Endothelial cell of umbilical vein (primary cell): ENCODE results near the gene DUSP15. TPM values are rescaled to one million over a fixed set of nuclear protein-coding genes. Genes with fewer than 3 reads are reported as not detected.

Experiments used
- BruUV-seq: library from RNA; stranded (reverse); fragments of 400-500 nt; replicated peaks from 2 replicates; lab custom pipeline; 2021; lab: Mats Ljungman, UMichigan
- CTCF ChIA-PET: fragments of 300-600, 350-600 bp; sonication (Branson Sonifier 250); formaldehyde crosslinking; loops from one replicate; lab custom pipeline; 2021; ENCODE audit warnings: antibody characterized with exemption, inconsistent platforms; lab: Charles Lee
- POLR2A ChIA-PET: fragments of 300-600, 350-600 bp; sonication (Branson Sonifier 250); formaldehyde crosslinking; loops from one replicate; lab custom pipeline; 2021; ENCODE audit warnings: antibody characterized with exemption, inconsistent platforms; lab: Charles Lee
- DNase-seq: peaks from one replicate; pipeline ENCODE4 v3.0.0-alpha.2; 2011; ENCODE audit warnings: low read depth, low spot score
- FAIRE-seq: peaks from 2 replicates; lab custom pipeline; 2011; peaks lifted over from hg19 to GRCh38; lab: Jason Lieb, UNC
- H2AFZ ChIP-seq: 2 replicates; pipeline ENCODE4 v1.6.0; 2012; ENCODE audit warnings: low read depth, low read length, control low read depth, inconsistent platforms
- H3K27ac ChIP-seq: 2 replicates; pipeline ENCODE4 v1.5.1; 2011; ENCODE audit warnings: low read depth, mild to moderate bottlenecking, control low read depth, low read length, moderate library complexity; ENCODE audit not compliant: insufficient read depth
- H3K27me3 ChIP-seq, 2 experiments: 2 replicates each; pipeline versions ENCODE4 v1.6.0 to v1.6.1; 2011; ENCODE audit warnings: low read length in 2 of 2, mixed read lengths in 1 of 2; ENCODE audit not compliant: control insufficient read depth in 2 of 2, insufficient read depth in 2 of 2
- H3K36me3 ChIP-seq, 2 experiments: 2 replicates in 1 of 2; 3 replicates in 1 of 2; pipeline ENCODE4 v1.5.1; 2011; ENCODE audit warnings: low read length in 2 of 2, mild to moderate bottlenecking in 1 of 2, moderate library complexity in 1 of 2; ENCODE audit not compliant: control insufficient read depth in 2 of 2, insufficient read depth in 2 of 2; ENCODE audit errors: extremely low read depth in 1 of 2
- H3K4me1 ChIP-seq: 3 replicates; pipeline ENCODE4 v1.5.1; 2011; ENCODE audit warnings: mild to moderate bottlenecking, low read length; ENCODE audit not compliant: control insufficient read depth, insufficient read depth; ENCODE audit errors: extremely low read depth
- H3K4me2 ChIP-seq: 2 replicates; pipeline ENCODE4 v1.6.1; 2011; ENCODE audit warnings: low read length, control low read depth, mixed read lengths; ENCODE audit not compliant: insufficient read depth
- H3K4me3 ChIP-seq, 3 experiments: fragments of 200-600 bp in 1 of 3; sonication (generic), shearing (Covaris generic) in 1 of 3; replicated peaks in 1 of 3; 2 replicates each; pipeline ENCODE4 v1.5.1; 2011 to 2016; ENCODE audit warnings: control low read depth in 3 of 3, low read length in 3 of 3, mild to moderate bottlenecking in 2 of 3, inconsistent platforms in 1 of 3, low read depth in 1 of 3, moderate library complexity in 1 of 3; ENCODE audit not compliant: insufficient read depth in 1 of 3
- H3K79me2 ChIP-seq: 2 replicates; pipeline ENCODE4 v1.6.0; 2012; ENCODE audit warnings: low read length, inconsistent platforms; ENCODE audit not compliant: control insufficient read depth, insufficient read depth
- H3K9ac ChIP-seq: replicated peaks from 2 replicates; pipeline ENCODE3; 2011; ENCODE audit warnings: low read length, control low read depth; ENCODE audit not compliant: insufficient read depth; ENCODE audit errors: extremely low read depth
- H3K9me1 ChIP-seq: replicated peaks from 3 replicates; pipeline ENCODE4 v1.6.0; 2011; ENCODE audit warnings: mild to moderate bottlenecking, low read length; ENCODE audit not compliant: control insufficient read depth, insufficient read depth; ENCODE audit errors: extremely low read depth
- H3K9me3 ChIP-seq: replicated peaks from 2 replicates; pipeline ENCODE4 v1.5.1; 2012; ENCODE audit warnings: low read length, inconsistent platforms; ENCODE audit not compliant: control insufficient read depth, insufficient read depth
- H4K20me1 ChIP-seq: replicated peaks from 2 replicates; pipeline ENCODE3; 2011; ENCODE audit warnings: mild to moderate bottlenecking, low read length; ENCODE audit not compliant: control insufficient read depth, insufficient read depth; ENCODE audit errors: extremely low read depth
- CTCF ChIP-seq, 2 donors: IDR thresholded peaks; 1 replicate in 1 of 2; 2 replicates in 1 of 2; pipeline ENCODE4 v1.5.1; 2011; ENCODE audit warnings: low read length in 2 of 2, mild to moderate bottlenecking in 2 of 2, moderate library complexity in 2 of 2, control low read depth in 1 of 2, inconsistent platforms in 1 of 2, low read depth in 1 of 2; ENCODE audit not compliant: insufficient read depth in 1 of 2; ENCODE audit errors: extremely low read depth in 1 of 2
- EZH2 ChIP-seq: IDR thresholded peaks from 2 replicates; pipeline ENCODE4 v1.6.1; 2012; ENCODE audit warnings: borderline replicate concordance, low read depth, mild to moderate bottlenecking, moderate library complexity, low read length, inconsistent platforms; ENCODE audit not compliant: severe bottlenecking
- FOS ChIP-seq: IDR thresholded peaks from 2 replicates; pipeline ENCODE4 v1.6.1; 2011; ENCODE audit warnings: mild to moderate bottlenecking, low read length, moderate library complexity, borderline replicate concordance; ENCODE audit not compliant: insufficient read depth
- GATA2 ChIP-seq: IDR thresholded peaks from 2 replicates; pipeline ENCODE4 v1.7.0; 2011; ENCODE audit warnings: low read depth, mild to moderate bottlenecking, moderate library complexity, mixed read lengths, low read length; ENCODE audit not compliant: insufficient read length, insufficient read depth
- JUN ChIP-seq: IDR thresholded peaks from 2 replicates; pipeline ENCODE4 v1.6.1; 2011; ENCODE audit warnings: borderline replicate concordance, low read depth; ENCODE audit not compliant: insufficient read length, insufficient read depth
- MAX ChIP-seq: IDR thresholded peaks from 2 replicates; pipeline ENCODE4 v1.6.1; 2011; ENCODE audit not compliant: insufficient read depth, insufficient read length
- MYC ChIP-seq: IDR thresholded peaks from one replicate; pipeline ENCODE4 v1.6.1; 2011; ENCODE audit warnings: mild to moderate bottlenecking, low read depth, low read length
- POLR2A ChIP-seq: IDR thresholded peaks from 2 replicates; pipeline ENCODE4 v1.6.1; 2012; ENCODE audit warnings: low read depth, mild to moderate bottlenecking, control low read depth, low read length
- POLR2AphosphoS5 ChIP-seq: IDR thresholded peaks from 2 replicates; pipeline ENCODE4 v1.6.1; 2012; ENCODE audit warnings: low read depth, mild to moderate bottlenecking, control low read depth, low read length, moderate library complexity; ENCODE audit not compliant: insufficient read depth
- dilution Hi-C: fragments of 300-500 bp; cut with MboI; formaldehyde crosslinking; loops from one replicate; pipeline ENCODE4 v1.15.0; 2019; ENCODE audit warnings: low sequenced_read_pairs; ENCODE audit not compliant: extremely low pct_ligation_motif_present
- intact Hi-C: fragments of 100-400 bp; cut with micrococcal nuclease; formaldehyde crosslinking; loops from one replicate; pipeline ENCODE4 v1.10.0; 2022
- polyA plus RNA-seq, 4 experiments: library from polyadenylated mRNA; depleted of rRNA in 3 of 4; stranded (reverse) in 3 of 4; unstranded in 1 of 4; fragments of >200 nt; gene quantifications; 2 replicates each; pipeline versions ENCODE4 v1.2.1 to v1.2.3, GENCODE V29; 2011 to 2012; ENCODE audit warnings: missing spikeins in 1 of 4
- total RNA-seq: library from RNA; stranded (reverse); gene quantifications from 2 replicates; pipeline ENCODE4 v1.2.3, GENCODE V29; 2021

The DUSP15 gene
- total and polyA plus RNA-seq, 2 donors (not counting 3 experiments of a cell fraction or from before 2014, with no cell fraction given), result 0.33 TPM; not detected in 1

GRCh38 chr20:31908016-31908415, 37.7 kb upstream of the DUSP15 start:
- CTCF ChIA-PET, result interaction anchor here (0.7 to 1.5 kb wide), 2 partner anchors 44 to 124 kb away, joined by 3 to 4 read pairs; partner anchors contain the start of gene PDRG1
- FAIRE-seq, result no peak
- no peak overlapping the region for H3K4me2 ChIP-seq

More at GRCh38 chr20:31908016-31908415, 37.7 kb upstream of the DUSP15 start:
- no TSS peak for BruUV-seq
- Histone ChIP-seq H3K36me3 (no peaks in the 10 kb centered on the region), H3K9ac (no peak overlapping the region), H3K9me3 (no peaks in the 10 kb centered on the region), H3K27ac (no peak overlapping the region), H4K20me1 (no peaks in the 10 kb centered on the region), H3K4me1 (no peaks in the 10 kb centered on the region), H3K4me3 (no peak overlapping the region), H3K9me1 (no peaks in the 10 kb centered on the region), H2AFZ (no peak overlapping the region), H3K27me3 (peaks cover 0 to 2% of the 10 kb centered on the region in 2 experiments), H3K79me2 (no peaks in the 10 kb centered on the region)
- POLR2A ChIA-PET, result no interaction called here
- dilution Hi-C loops (no loop called here), intact Hi-C loops (no loop called here)
- no peak for DNase-seq
- TF ChIP-seq EZH2 (no peak), POLR2AphosphoS5 (no peak), GATA2 (no peak), MAX (no peak), CTCF (IDR thresholded peaks at IDR 0.05; ENCODE audit: extremely low read depth in 1 of 2, insufficient read depth in 1 of 2, low read depth in 1 of 2, low read length in 2 of 2) (no peak), POLR2A (no peak), MYC (no peak), FOS (no peak), JUN (no peak)
